ENCODE measurements around the gene MPDZ.

Gene MPDZ

DNA sequence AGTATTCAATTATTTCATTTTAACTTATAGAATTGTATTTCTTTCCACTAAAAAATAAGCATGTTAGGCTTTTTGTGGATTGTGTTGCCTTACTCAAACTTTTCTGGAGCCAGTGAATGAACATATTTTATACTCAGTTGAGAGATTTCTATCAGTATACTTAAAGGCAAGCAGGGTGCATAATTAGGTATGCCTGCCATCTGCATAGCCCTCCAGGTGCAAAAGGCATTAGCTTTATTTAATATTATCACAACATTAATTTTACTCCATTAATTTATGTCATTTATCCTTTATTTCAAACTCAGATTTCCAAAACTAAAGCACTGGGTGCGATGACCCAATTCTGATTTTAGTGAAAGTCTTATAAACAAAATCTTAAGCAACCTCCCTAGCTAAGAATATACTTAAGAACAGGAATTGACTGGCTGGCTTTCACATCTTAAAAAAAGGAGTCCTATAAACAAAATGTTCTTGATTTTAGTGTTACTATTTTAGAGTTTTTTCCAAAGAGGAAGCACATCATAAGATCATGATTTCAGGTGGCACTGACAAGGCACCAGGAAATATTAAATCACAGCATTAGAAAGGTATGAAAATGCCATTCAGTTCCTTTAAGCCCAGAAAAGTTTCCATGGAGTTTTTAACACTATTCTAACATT lies 178.4 kb downstream of the MPDZ start:
- peaks cover 18% of the 10 kb centered on the region for H3K36me3 ChIP-seq (ENCODE audit: insufficient read depth, low read length)
- no peak overlapping the region for H3K4me3 ChIP-seq (ENCODE audit: low read depth in 1 of 2, low read length in 2 of 2)
- H3K9me3 ChIP-seq (ENCODE audit: low read length), result no peaks in the 10 kb centered on the region
- no peaks in the 10 kb centered on the region for H3K4me1 ChIP-seq (ENCODE audit: insufficient read depth, low read length)
- H3K27ac ChIP-seq (ENCODE audit: low read depth, low read length), result no peak overlapping the region
- H3K9ac ChIP-seq (ENCODE audit: low read length), result no peak overlapping the region
- no peaks in the 10 kb centered on the region for H3K27me3 ChIP-seq (ENCODE audit: control insufficient read depth in 1 of 2, insufficient read depth in 2 of 2, low read length in 2 of 2)

DNA sequence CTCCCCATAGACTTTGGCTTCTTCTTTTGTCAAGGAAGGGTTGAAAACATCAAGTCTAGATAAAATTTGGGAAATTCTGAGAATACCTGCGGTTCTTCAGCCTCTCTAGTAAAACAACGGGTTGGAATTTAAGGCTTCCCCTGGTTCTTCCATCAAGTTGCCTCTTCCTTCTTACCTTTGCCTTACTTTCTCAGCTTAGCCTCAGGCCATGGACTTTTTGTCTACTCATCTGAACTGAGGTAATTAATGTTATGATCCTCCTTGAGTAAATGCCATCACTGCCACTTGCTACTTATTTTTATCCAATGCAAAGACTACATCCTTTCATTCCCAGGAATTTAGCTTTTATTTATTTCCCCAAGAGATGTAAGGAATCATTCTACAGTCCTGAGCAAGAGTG lies 184.4 kb downstream of the MPDZ start:
- Histone ChIP-seq H3K4me1 (ENCODE audit: insufficient read depth, low read length) (no peaks in the 10 kb centered on the region), H3K9me3 (ENCODE audit: low read length) (no peaks in the 10 kb centered on the region)

DNA sequence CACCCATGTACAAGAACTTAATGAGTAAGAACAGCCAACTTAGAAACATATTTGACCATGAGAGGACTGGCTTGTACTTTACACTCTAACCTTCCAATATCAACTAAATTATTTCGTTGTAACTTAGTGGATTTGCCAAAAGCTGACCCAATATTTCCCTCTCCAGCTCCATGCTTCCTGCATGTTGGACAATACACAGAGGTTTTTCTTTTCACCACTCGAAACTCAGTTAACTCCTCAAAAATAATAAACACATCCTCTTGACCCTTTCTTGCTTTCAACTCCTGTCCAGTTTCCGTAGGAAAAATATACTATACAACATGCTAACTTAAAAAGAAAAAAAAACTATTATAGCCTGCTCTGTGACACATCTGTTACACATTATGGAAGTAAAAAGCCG lies 188.9 kb downstream of the MPDZ start:
- Histone ChIP-seq H3K4me3 (ENCODE audit: low read depth in 1 of 2, low read length in 2 of 2) (no peak overlapping the region), H3K27ac (ENCODE audit: low read depth, low read length) (no peak overlapping the region), H3K4me1 (ENCODE audit: insufficient read depth, low read length) (no peaks in the 10 kb centered on the region), H3K36me3 (ENCODE audit: insufficient read depth, low read length) (no peaks in the 10 kb centered on the region), H3K9me3 (ENCODE audit: low read length) (no peaks in the 10 kb centered on the region), H3K27me3 (ENCODE audit: control insufficient read depth in 1 of 2, insufficient read depth in 2 of 2, low read length in 2 of 2) (no peaks in the 10 kb centered on the region), H3K9ac (ENCODE audit: low read length) (no peak overlapping the region)

More for the DNA sequence above, 184.4 kb downstream of the MPDZ start:
- Histone ChIP-seq H3K9ac (ENCODE audit: low read length) (no peak overlapping the region), H3K27me3 (ENCODE audit: control insufficient read depth in 1 of 2, insufficient read depth in 2 of 2, low read length in 2 of 2) (no peaks in the 10 kb centered on the region), H3K36me3 (ENCODE audit: insufficient read depth, low read length) (no peaks in the 10 kb centered on the region), H3K4me3 (ENCODE audit: low read depth in 1 of 2, low read length in 2 of 2) (no peak overlapping the region), H3K27ac (ENCODE audit: low read depth, low read length) (no peak overlapping the region)

DNA sequence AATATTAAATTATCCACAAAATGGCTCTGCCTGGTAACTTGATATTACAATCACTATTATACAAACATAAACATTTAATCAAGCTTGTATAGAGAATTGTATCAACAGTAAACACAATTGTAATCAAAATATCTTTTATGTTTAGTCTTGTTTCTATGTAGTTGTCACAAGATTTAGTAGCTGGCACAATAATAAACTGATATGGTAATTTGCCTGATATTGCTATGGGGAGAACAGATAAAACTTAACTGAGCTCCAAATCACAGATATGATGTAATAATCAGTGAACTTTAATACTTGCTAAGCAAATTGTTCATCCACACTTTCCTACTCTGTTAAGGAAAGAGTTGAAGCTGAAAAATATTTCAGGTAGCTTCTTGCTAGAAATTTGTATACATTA lies 189.8 kb downstream of the MPDZ start:
- no peak overlapping the region for H3K9ac ChIP-seq (ENCODE audit: low read length)
- no peaks in the 10 kb centered on the region for H3K9me3 ChIP-seq (ENCODE audit: low read length)
- H3K4me1 ChIP-seq (ENCODE audit: insufficient read depth, low read length), result no peaks in the 10 kb centered on the region
- H3K27ac ChIP-seq (ENCODE audit: low read depth, low read length), result no peak overlapping the region
- no peaks in the 10 kb centered on the region for H3K27me3 ChIP-seq (ENCODE audit: control insufficient read depth in 1 of 2, insufficient read depth in 2 of 2, low read length in 2 of 2)
- H3K4me3 ChIP-seq (ENCODE audit: low read depth in 1 of 2, low read length in 2 of 2), result no peak overlapping the region
- H3K36me3 ChIP-seq (ENCODE audit: insufficient read depth, low read length), result no peaks in the 10 kb centered on the region

DNA sequence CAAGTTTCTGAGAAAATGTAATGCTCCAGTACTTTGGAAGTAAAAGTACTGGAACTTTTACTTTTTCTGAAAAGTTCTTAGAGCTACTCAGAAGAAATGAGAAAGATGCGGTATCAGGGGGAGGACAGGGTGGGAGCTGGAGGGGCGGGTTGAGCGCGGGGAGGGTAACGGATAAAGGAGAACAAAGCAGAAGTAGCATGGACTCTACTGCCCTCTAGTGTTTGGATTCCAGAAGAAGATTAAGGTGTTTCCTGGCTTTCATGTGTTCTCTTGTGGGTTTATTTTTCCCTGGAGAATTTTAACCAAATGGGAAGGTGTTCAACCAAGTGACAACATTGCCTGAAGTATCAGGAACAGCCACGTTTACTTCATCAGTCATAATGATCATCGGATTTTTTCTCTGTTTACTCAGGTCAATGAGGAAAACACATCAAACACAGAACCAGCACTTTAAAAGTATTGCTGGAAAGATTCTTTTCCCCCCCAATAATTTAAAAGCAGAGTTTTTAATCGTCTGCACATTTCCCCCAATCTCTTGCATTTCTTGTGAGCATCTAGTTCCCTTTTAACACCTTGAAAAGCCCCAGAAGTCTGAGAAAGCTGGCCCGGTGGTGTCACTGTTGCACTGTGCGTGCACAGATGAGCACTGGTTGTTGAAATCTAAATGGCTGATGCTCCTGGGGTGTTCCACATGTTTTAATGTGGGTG lies 190.6 kb downstream of the MPDZ start:
- no peak overlapping the region for H3K9ac ChIP-seq (ENCODE audit: low read length)
- no peak overlapping the region for H3K27ac ChIP-seq (ENCODE audit: low read depth, low read length)
- H3K27me3 ChIP-seq (ENCODE audit: control insufficient read depth in 1 of 2, insufficient read depth in 2 of 2, low read length in 2 of 2), result no peaks in the 10 kb centered on the region
- no peak overlapping the region for H3K4me3 ChIP-seq (ENCODE audit: low read depth in 1 of 2, low read length in 2 of 2)
- no peaks in the 10 kb centered on the region for H3K36me3 ChIP-seq (ENCODE audit: insufficient read depth, low read length)
- H3K4me1 ChIP-seq (ENCODE audit: insufficient read depth, low read length), result no peaks in the 10 kb centered on the region
- no peaks in the 10 kb centered on the region for H3K9me3 ChIP-seq (ENCODE audit: low read length)

DNA sequence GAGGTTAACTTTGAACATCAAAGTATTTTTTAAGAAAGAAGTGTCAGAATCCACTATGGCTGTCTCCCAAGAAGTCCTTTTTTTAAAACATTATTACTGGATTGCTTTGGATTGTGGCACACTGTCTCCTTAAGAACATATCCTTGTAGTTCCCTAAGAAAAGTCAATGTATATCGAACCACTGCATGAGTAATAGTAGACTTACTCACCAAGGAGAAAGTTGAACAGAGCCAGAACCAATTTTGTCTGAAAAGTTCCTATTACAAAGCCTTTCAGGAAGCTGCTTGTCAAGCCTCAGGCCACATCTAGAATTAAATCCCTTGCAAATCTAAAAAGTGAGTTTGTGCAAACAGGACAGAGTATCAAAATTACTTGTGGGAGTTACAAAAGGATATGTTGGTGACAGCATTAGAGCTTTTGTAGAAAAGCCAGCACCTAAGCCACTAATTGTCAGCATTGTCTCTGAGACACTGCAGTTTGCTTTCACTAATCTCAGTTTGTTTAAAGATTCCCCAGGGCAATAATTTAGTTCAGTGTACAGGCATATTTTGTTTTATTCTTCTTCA lies 195.4 kb downstream of the MPDZ start:
- no peaks in the 10 kb centered on the region for H3K27me3 ChIP-seq (ENCODE audit: control insufficient read depth in 1 of 2, insufficient read depth in 2 of 2, low read length in 2 of 2)
- H3K9me3 ChIP-seq (ENCODE audit: low read length), result no peaks in the 10 kb centered on the region
- H3K36me3 ChIP-seq (ENCODE audit: insufficient read depth, low read length), result no peaks in the 10 kb centered on the region
- H3K27ac ChIP-seq (ENCODE audit: low read depth, low read length), result no peak overlapping the region
- no peaks in the 10 kb centered on the region for H3K4me1 ChIP-seq (ENCODE audit: insufficient read depth, low read length)
- no peak overlapping the region for H3K9ac ChIP-seq (ENCODE audit: low read length)
- H3K4me3 ChIP-seq (ENCODE audit: low read depth in 1 of 2, low read length in 2 of 2), result no peak overlapping the region

DNA sequence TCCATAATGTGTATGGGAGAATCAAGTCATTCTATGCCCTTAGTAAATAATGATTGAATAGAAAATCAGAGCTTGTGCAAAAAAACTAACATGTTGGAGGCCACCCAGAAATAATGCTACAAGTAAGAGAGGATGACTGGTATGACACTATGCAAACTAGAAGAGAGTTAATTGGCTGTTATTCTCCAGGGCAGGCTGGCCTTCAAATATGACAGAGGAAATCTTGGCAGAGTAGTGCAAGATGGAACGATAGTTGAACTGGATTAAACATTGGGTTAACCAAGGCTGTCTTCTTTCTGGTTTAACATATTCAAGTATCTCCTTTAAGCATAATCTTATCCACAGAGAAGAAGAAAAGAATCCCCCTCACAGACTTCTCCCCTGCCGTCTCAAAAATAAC lies 196.1 kb downstream of the MPDZ start:
- H3K4me1 ChIP-seq (ENCODE audit: insufficient read depth, low read length), result no peaks in the 10 kb centered on the region

DNA sequence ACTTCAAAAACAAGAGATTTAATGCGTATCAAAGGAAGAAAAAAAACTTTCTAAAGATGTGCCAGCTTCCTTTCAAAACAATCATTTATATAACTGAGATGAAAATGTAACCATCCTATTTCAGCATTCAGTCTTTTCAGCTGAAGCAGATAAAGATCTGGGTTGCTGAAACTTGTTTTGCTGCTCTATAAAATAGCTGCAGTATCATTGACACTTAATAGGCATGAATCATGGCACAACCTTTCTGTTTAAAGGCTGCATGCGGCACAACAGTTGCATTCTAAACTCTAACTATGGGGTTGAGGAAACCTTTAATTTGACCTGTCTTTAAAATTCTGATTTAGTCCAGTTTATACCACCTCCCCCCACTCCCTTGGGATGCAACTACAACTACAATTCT lies 196.7 kb downstream of the MPDZ start:
- no peaks in the 10 kb centered on the region for H3K9me3 ChIP-seq (ENCODE audit: low read length)
- H3K9ac ChIP-seq (ENCODE audit: low read length), result no peak overlapping the region
- H3K4me1 ChIP-seq (ENCODE audit: insufficient read depth, low read length), result no peaks in the 10 kb centered on the region
- no peak overlapping the region for H3K4me3 ChIP-seq (ENCODE audit: low read depth in 1 of 2, low read length in 2 of 2)
- H3K27me3 ChIP-seq (ENCODE audit: control insufficient read depth in 1 of 2, insufficient read depth in 2 of 2, low read length in 2 of 2), result no peaks in the 10 kb centered on the region
- no peaks in the 10 kb centered on the region for H3K36me3 ChIP-seq (ENCODE audit: insufficient read depth, low read length)
- no peak overlapping the region for H3K27ac ChIP-seq (ENCODE audit: low read depth, low read length)

More for the DNA sequence above, 196.1 kb downstream of the MPDZ start:
- H3K4me3 ChIP-seq (ENCODE audit: low read depth in 1 of 2, low read length in 2 of 2), result no peak overlapping the region
- no peaks in the 10 kb centered on the region for H3K27me3 ChIP-seq (ENCODE audit: control insufficient read depth in 1 of 2, insufficient read depth in 2 of 2, low read length in 2 of 2)
- H3K9ac ChIP-seq (ENCODE audit: low read length), result no peak overlapping the region
- no peak overlapping the region for H3K27ac ChIP-seq (ENCODE audit: low read depth, low read length)
- no peaks in the 10 kb centered on the region for H3K9me3 ChIP-seq (ENCODE audit: low read length)
- no peaks in the 10 kb centered on the region for H3K36me3 ChIP-seq (ENCODE audit: insufficient read depth, low read length)

DNA sequence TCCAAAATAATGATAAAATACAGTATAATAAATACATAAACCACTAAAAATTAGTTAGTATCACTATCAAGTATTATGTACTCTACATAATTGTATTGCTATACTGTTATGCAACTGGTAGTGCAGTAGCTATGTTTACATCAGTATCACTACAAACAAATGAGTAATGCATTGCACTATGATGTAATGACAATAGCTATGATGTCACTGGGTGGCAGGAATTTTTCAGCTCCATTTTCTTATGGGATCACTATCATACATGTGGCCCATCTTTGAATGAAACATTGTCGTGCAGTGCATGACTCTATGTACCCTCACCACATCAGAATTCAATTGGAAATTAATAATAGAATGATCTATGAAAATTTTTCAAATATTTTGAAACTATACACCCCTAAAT lies 201.3 kb downstream of the MPDZ start:
- H3K27me3 ChIP-seq (ENCODE audit: control insufficient read depth in 1 of 2, insufficient read depth in 2 of 2, low read length in 2 of 2), result no peaks in the 10 kb centered on the region

DNA sequence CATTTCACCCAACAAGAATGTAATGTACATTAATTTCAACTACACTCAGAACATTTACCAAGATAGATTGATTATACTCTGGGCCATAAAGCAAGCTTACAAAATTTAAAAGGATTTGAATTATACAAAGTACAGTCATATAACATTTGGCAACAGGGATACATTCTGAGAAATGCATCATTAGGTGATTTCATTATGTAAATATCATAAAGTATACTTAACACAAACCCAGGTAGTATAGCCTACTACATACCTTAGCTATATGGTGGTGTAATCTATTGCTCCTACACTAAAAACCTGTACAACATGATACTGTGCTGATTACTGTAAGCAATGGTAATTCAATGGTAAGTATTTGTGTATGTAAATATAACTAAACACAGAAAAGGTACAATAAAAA lies 202.9 kb downstream of the MPDZ start:
- Histone ChIP-seq H3K4me3 (ENCODE audit: low read depth in 1 of 2, low read length in 2 of 2) (no peak overlapping the region), H3K9me3 (ENCODE audit: low read length) (no peaks in the 10 kb centered on the region), H3K36me3 (ENCODE audit: insufficient read depth, low read length) (no peaks in the 10 kb centered on the region), H3K27me3 (ENCODE audit: control insufficient read depth in 1 of 2, insufficient read depth in 2 of 2, low read length in 2 of 2) (no peaks in the 10 kb centered on the region), H3K4me1 (ENCODE audit: insufficient read depth, low read length) (no peaks in the 10 kb centered on the region), H3K27ac (ENCODE audit: low read depth, low read length) (no peak overlapping the region), H3K9ac (ENCODE audit: low read length) (no peak overlapping the region)

More for the DNA sequence above, 201.3 kb downstream of the MPDZ start:
- Histone ChIP-seq H3K9me3 (ENCODE audit: low read length) (no peaks in the 10 kb centered on the region), H3K36me3 (ENCODE audit: insufficient read depth, low read length) (no peaks in the 10 kb centered on the region), H3K4me1 (ENCODE audit: insufficient read depth, low read length) (no peaks in the 10 kb centered on the region), H3K27ac (ENCODE audit: low read depth, low read length) (no peak overlapping the region), H3K9ac (ENCODE audit: low read length) (no peak overlapping the region), H3K4me3 (ENCODE audit: low read depth in 1 of 2, low read length in 2 of 2) (no peak overlapping the region)

DNA sequence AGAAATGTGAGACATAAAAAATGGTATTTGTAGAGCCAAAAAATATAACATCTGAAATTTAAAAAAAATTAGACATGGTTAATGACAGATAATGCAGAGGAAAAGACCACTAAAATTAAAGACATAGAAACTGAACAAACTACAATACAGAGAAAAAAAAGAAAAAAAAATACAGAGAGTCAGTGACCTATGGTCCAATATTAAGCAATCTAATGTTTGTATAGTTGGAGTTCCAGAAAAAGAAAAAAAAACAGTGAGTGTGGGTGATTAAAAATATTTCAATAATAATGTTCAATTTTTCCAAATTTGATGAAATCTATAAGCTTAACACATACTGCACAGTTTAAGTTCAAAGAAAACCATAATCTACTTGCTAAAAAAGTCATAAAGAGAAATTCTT lies 207.6 kb downstream of the MPDZ start:
- Histone ChIP-seq H3K27me3 (ENCODE audit: control insufficient read depth in 1 of 2, insufficient read depth in 2 of 2, low read length in 2 of 2) (no peaks in the 10 kb centered on the region), H3K4me3 (ENCODE audit: low read depth in 1 of 2, low read length in 2 of 2) (no peak overlapping the region), H3K9me3 (ENCODE audit: low read length) (no peaks in the 10 kb centered on the region), H3K4me1 (ENCODE audit: insufficient read depth, low read length) (no peaks in the 10 kb centered on the region), H3K36me3 (ENCODE audit: insufficient read depth, low read length) (no peaks in the 10 kb centered on the region), H3K9ac (ENCODE audit: low read length) (no peak overlapping the region), H3K27ac (ENCODE audit: low read depth, low read length) (no peak overlapping the region)

Data from muscle layer of colon (tissue), 2 donors.